ENCODE results near the gene CTSL.
A peak's percentile ranks its signal among the peaks of the same experiment; 100 is the strongest.

Gene CTSL
- 5.2 to 14.3 (median 9.4) reads per million in 4 donors for total RNA-seq

GRCh38 chr9:87725900-87726709 is at the start of gene CTSL:
Gene CTSL, plus strand, starts transcription at chr9:87726119. Its CDS starts 1,485 bp downstream, at chr9:87727604.
- peak; percentile 15 to 43 (median 25) for DNase-seq

- no peak for DNase-seq
These were observed 48.7 kb upstream of the CTSL start for GRCh38 chr9:87676976-87677775.

GRCh38 chr9:87677776-87678587 is 47.9 kb upstream of the CTSL start:
- DNase-seq: no peak

GRCh38 chr9:87678650-87679355 is 47.1 kb upstream of the CTSL start:
- DNase-seq: peak in 2 of 5 donors; percentile 13 to 28

- DNase-seq: no peak
These were observed 44.5 kb upstream of the CTSL start for GRCh38 chr9:87681271-87682061.

- DNase-seq: no peak
These were observed 43.8 kb upstream of the CTSL start for GRCh38 chr9:87682085-87682484.

GRCh38 chr9:87682618-87683017 is 43.3 kb upstream of the CTSL start:
- no peak for DNase-seq

GRCh38 chr9:87683751-87684626 is 41.9 kb upstream of the CTSL start:
- DNase-seq: no peak

GRCh38 chr9:87684627-87685219 is 41.2 kb upstream of the CTSL start:
- no peak for DNase-seq

- no peak for DNase-seq
These were observed 40.5 kb upstream of the CTSL start for GRCh38 chr9:87685441-87685840.

- no peak for DNase-seq
These were observed 39.9 kb upstream of the CTSL start for GRCh38 chr9:87685871-87686519.

- DNase-seq: no peak
These were observed 39.3 kb upstream of the CTSL start for GRCh38 chr9:87686520-87687090.

GRCh38 chr9:87687207-87687606 is 38.7 kb upstream of the CTSL start:
- no peak for DNase-seq

GRCh38 chr9:87694236-87694755 is 31.6 kb upstream of the CTSL start:
- DNase-seq: no peak

- DNase-seq: no peak
These were observed 30.4 kb upstream of the CTSL start for GRCh38 chr9:87695523-87695922.

- DNase-seq: no peak
These were observed 29.3 kb upstream of the CTSL start for GRCh38 chr9:87696641-87697040.

- DNase-seq: no peak
These were observed 27.7 kb upstream of the CTSL start for GRCh38 chr9:87698069-87698809.

- no peak for DNase-seq
These were observed 26.1 kb upstream of the CTSL start for GRCh38 chr9:87699835-87700234.

Data from T-helper 1 cell (primary cell).